Measurements from ENCODE around the gene IGSF21.

GRCh38 chr1:18340787-18341186 is 233.2 kb downstream of the IGSF21 start:
- TF ChIP-seq POLR2A (IDR thresholded peaks at IDR 0.05) (no peak), CTCF (IDR thresholded peaks at IDR 0.05) (no peak)

Measured in thyroid gland (tissue), 4 donors.